GM20000 (cell line): ENCODE measurements around the gene TNFRSF9.
A peak's percentile ranks its signal among the peaks of the same experiment; 100 is the strongest.
"Not testable (repeated sequence)": the region's sequence is repeated elsewhere in the genome, so short reads cannot be mapped to it uniquely, and the experiment has no call there.

Source experiments
- DNase-seq: peaks from one replicate; pipeline ENCODE4 v3.0.0; 2012; ENCODE audit warnings: low spot score
- TF ChIP-seq, protein P1 (sequence below): IDR thresholded peaks from 2 replicates; pipeline ENCODE4 v1.5.1; 2012; ENCODE audit warnings: mild to moderate bottlenecking, control low read depth; ENCODE audit errors: extremely low read depth, missing control alignments

TNFRSF9 gene

DNA sequence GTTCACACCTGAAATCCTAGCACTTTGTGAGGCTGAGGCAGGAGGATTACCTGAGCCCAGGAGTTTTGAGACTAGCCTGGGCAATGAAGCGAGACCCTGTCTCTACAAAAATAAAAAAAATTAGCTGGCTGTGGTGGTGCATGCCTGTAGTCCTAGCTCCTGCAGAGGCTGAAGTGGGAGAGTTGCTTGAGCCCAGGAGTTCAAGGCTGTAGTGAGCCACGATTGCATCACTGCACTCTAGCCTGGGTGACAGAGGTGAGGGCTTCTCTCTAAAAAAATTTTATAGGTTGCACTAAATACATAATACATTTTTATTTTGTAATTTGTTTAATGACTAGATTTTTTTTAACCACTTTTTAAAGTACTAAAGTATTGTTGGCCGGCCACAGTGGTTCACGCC, 27.0 kb upstream of the TNFRSF9 start:
- TF ChIP-seq, protein P1, sequence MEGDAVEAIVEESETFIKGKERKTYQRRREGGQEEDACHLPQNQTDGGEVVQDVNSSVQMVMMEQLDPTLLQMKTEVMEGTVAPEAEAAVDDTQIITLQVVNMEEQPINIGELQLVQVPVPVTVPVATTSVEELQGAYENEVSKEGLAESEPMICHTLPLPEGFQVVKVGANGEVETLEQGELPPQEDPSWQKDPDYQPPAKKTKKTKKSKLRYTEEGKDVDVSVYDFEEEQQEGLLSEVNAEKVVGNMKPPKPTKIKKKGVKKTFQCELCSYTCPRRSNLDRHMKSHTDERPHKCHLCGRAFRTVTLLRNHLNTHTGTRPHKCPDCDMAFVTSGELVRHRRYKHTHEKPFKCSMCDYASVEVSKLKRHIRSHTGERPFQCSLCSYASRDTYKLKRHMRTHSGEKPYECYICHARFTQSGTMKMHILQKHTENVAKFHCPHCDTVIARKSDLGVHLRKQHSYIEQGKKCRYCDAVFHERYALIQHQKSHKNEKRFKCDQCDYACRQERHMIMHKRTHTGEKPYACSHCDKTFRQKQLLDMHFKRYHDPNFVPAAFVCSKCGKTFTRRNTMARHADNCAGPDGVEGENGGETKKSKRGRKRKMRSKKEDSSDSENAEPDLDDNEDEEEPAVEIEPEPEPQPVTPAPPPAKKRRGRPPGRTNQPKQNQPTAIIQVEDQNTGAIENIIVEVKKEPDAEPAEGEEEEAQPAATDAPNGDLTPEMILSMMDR = no peak
- DNase-seq = no peak

DNA sequence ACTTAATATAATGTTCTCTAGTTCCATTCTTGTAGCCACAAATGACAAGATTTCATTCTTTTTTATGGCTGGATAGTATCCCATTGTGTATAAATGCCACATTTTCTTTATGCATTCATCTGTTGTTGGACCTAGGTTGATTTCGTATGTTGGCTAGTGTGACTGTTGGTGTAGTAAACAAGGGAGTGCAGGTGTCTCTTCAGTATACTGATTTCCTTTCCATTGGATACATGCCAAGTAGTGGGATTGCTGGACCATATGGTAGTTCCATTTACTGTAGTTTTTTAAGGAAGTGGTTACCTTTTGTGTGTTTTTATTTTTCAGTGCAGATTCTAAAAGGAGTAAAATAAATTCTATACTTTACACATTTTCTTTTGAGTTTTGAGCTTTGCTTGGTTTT, 26.6 kb upstream of the TNFRSF9 start:
- no peak for DNase-seq
- TF ChIP-seq, protein P1 = no peak

DNA sequence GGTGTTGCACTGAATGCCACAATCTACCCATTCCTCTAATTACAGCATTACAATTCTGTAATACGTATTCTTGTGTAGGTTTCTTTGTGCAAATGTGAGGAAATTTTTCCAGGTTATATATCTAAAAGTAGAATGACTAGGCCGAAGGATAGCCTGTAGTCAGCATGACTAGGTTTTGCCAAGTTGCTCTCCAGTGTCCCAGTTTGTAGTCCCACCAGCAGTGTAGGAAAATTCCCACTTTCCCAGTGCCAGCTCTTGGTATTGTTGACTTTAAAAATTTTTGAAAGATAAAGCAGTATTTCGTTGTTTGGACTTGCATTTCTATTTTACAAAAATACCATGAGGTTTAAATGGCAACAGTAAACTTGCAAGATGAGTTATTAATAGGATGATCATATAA, 23.8 kb upstream of the TNFRSF9 start:
- TF ChIP-seq, protein P1 = no peak
- no peak for DNase-seq

DNA sequence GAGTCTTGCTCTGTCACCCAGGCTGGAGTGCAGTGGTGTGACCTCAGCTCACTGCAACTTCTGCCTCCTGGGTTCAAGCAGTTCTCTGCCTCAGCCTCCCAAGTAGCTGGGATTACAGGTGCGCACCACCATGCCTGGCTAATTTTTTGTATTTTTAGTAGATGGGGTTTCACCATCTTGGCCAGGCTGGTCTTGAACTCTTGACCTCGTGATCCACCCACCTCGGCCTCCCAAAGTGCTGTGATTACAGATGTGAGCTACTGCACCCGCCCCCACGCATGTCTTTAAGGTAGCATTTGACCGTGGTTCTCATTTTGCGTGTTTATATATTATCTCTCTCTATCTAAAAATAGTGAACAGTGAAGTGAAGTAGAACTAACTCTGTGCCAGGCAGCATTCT, 23.2 kb upstream of the TNFRSF9 start:
- DNase-seq = not testable (repeated sequence)

- DNase-seq = not testable (repeated sequence)
These were observed 22.7 kb upstream of the TNFRSF9 start for GRCh38 chr1:7963378-7963730.

DNA sequence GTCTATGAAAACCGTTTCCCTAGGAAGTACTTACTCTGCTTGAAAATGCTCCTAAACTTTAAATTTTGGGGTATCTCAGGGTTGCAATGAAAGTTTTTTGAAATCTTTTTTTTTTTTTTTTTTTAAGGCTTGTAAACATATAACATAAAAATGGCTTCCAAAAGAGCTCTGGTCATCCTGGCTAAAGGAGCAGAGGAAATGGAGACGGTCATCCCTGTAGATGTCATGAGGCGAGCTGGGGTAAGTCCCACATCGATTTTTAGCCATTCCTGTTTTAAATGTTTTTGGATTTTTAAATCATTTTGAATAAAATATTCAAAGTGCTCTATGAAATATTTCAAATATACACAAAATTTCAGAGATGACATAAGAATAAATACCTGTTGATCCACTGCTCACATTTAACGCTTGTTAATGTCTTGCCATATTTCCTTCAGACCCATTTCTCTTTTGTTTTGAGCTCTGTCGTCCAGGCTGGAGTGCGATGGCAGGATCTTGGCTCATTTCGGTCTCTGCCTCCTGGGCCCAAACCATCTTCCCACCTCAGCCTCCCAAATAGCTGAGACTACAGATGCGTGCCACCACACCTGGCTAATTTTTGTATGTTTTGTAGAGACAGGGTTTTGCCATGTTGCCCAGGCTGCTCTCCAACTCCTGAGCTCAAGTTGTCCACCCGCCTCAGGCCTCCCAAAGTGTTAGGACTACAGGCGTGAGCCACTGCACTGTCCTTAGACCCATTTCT, 22.2 kb upstream of the TNFRSF9 start:
- TF ChIP-seq, protein P1 = no peak
- no peak for DNase-seq

GRCh38 chr1:7962014-7962335, 21.3 kb upstream of the TNFRSF9 start:
- DNase-seq = peak; percentile 53
- TF ChIP-seq, protein P1 = no peak

GRCh38 chr1:7961216-7962013, 20.8 kb upstream of the TNFRSF9 start, which contains the start of gene PARK7:
Gene PARK7 (plus strand): TSS chr1:7961711. CDS start chr1:7962786, 1,075 bp downstream.
- TF ChIP-seq, protein P1 = no peak
- peak; percentile 98 for DNase-seq
